MG63 (cell line): ENCODE results near the gene UQCR10. TPM values are rescaled to one million over a fixed set of nuclear protein-coding genes. Genes with fewer than 3 reads are reported as not detected.
"Not testable (repeated sequence)": the region's sequence is repeated elsewhere in the genome, so short reads cannot be mapped to it uniquely, and the experiment has no call there.

Experiments
- DNase-seq: peaks from one replicate; pipeline ENCODE4 v3.0.0-alpha.2; 2020
- H3K27me3 ChIP-seq: fragments of 250-450 bp; sonication (Bioruptor Pico); 2 replicates; pipeline ENCODE4 v1.5.1; 2020; ENCODE audit warnings: mild to moderate bottlenecking, moderate library complexity
- H3K36me3 ChIP-seq: fragments of 250-450 bp; sonication (Bioruptor Pico); 2 replicates; pipeline ENCODE4 v1.5.1; 2020; ENCODE audit warnings: mild to moderate bottlenecking, moderate library complexity
- H3K4me3 ChIP-seq: fragments of 250-450 bp; sonication (Bioruptor Pico); 2 replicates; pipeline ENCODE4 v1.5.1; 2020; ENCODE audit warnings: mild to moderate bottlenecking, moderate library complexity
- H3K9me3 ChIP-seq: fragments of 250-450 bp; sonication (Bioruptor Pico); 2 replicates; pipeline ENCODE4 v1.5.1; 2020; ENCODE audit warnings: mild to moderate bottlenecking, moderate library complexity
- total RNA-seq: library from RNA; depleted of rRNA; stranded (reverse); fragments of >200 nt; shearing (Covaris generic); gene quantifications from 2 replicates; pipeline ENCODE4 v1.2.3, GENCODE V29; 2014; ENCODE audit warnings: low replicate concordance

UQCR10 gene
- total RNA-seq, 1 experiment from 2014 or later: 71.1 TPM

DNA sequence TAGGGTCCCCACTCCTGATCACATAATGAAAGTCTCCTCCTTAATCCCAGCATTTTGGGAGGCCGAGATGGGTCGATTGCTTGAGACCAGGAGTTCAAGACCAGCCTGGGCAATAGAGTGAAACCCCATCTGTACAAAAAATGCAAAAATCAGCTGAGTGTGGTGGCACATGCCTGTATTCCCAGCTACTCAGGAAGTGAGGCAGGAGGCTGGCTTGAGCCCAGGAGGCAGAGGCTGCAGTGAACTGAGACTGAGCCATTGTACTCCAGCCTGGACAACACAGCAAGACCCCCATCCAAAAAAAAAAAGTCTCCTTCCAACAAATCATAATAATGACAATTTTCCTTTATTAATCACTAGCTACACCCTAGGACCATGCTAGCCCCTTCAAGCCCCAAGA, 15.5 kb upstream of the UQCR10 start:
- no peak overlapping the region for H3K4me3 ChIP-seq
- no peak for DNase-seq
- no peaks in the 10 kb centered on the region for H3K27me3 ChIP-seq
- H3K36me3 ChIP-seq: no peaks in the 10 kb centered on the region; the same call in 1 of the 2 replicates
- H3K9me3 ChIP-seq: no peaks in the 10 kb centered on the region

DNA sequence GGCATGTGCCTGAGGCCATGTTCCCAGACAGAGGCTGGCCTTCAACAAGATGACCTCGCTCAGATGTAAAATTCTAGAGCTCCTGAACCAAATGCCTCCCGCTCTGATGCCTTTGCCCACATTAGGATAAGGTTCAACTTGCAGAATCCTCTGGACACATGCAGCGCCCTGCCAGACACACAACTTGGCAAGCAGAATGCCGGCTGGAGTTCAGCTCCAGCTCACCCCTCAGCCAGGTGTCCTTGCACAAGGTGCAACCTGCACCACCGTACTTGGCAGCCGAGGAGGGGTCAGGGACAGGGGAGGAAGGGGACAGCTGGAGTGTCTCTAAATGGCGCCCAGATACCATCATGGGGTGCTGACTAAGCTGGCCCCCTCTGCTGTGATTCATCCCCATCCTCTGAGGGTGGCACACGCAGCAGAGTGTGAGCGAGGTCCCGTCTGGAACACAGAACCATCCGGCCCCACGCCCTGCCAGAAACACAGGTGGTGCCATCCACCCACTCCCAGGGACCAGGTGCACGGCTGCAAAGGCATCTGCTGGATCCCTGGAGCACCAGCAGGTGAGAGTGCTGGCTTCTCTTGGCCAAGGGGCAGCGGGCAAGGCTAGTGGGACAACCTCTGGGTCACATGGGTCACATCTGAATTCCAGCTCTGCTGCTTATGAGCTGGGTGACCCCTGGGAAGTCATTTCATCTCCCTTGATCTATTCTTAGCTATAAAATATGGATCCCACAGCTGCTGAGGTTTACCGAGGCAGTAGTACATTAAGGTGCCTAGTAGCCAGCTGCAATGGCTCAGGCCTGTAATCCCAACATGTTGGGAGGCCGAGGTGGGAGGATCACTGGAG, 13.1 kb upstream of the UQCR10 start:
- Histone ChIP-seq H3K4me3 (no peak overlapping the region), H3K36me3 (no peaks in the 10 kb centered on the region), H3K9me3 (no peaks in the 10 kb centered on the region), H3K27me3 (no peaks in the 10 kb centered on the region)
- no peak for DNase-seq

DNA sequence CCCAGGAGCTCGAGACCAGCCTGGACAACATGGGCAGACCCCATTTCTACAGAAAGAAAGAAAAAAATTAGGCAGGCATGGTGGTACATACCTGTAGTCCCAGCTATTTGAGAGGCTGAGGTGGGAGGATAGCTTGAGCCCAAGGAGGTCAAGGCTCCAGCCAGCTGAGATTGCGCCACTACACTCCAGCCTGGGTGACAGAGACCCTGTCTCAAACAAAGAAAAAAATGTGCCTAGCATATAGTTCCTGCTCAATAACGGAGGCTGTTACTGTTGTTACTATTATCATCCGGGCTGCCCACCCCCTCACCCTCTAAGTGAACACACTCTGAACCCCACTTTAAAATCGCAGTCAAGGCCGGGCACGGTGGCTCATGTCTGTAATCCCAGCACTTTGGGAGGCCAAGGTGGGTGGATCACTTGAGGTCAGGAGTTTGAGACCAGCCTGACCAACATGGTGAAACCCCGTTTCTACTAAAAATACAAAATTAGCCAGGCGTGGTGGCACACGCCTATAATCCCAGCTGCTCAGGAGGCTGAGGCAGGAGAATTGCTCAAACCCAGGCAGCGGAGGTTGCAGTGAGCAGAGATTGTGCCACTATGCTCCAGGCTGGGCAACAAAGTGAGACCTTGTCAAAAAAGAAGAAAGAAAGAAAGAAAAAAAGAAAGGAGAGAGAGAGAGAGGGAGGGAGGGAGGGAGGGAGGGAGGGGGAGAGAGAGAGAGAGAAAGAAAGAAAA, 12.3 kb upstream of the UQCR10 start:
- H3K27me3 ChIP-seq, H3K36me3 ChIP-seq, DNase-seq, H3K9me3 ChIP-seq, H3K4me3 ChIP-seq: not testable (repeated sequence)

DNA sequence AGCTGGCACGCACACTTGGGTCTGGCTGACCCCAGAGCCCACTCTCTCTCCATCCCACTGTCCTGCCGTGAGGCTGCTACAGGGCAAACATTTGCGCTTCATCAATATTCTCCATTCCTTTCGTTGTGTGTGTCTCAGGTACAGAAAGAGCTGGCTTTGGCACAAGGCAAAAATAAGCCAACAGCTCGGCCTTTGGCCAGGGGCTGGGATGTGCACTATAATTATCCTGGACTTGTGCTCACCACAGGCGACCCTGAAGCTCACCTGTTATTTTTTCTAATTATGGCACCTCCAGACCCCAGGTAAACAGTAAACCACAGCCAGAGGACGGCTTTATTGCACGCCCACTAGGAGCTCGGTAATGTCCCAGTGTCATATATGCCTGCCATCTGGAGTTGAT, 11.3 kb upstream of the UQCR10 start:
- H3K9me3 ChIP-seq: no peaks in the 10 kb centered on the region
- no peaks in the 10 kb centered on the region for H3K27me3 ChIP-seq
- no peak overlapping the region for H3K4me3 ChIP-seq
- no peaks in the 10 kb centered on the region for H3K36me3 ChIP-seq
- no peak for DNase-seq

DNA sequence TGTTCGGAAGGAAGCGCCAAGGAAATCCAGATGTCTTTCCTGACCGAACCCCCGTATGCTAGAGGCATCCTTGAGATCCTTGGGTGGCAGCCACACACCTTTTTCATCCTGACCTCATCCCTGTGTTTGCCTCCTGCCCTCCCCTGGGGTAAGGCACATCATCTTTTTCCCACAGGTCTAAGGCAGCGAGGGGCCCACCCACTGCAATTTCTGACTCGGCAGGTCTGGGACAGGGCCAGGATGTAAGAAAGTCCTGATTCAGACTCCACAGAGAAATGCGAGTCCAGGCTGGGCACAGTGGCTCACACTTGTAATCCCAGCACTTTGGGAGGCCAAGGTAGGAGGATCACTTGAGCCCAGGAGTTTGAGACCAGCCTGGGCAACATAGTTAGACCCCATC, 10.8 kb upstream of the UQCR10 start:
- Histone ChIP-seq H3K9me3 (no peaks in the 10 kb centered on the region), H3K4me3 (no peak overlapping the region), H3K36me3 (no peaks in the 10 kb centered on the region), H3K27me3 (no peaks in the 10 kb centered on the region)
- DNase-seq: peak; percentile 18

DNA sequence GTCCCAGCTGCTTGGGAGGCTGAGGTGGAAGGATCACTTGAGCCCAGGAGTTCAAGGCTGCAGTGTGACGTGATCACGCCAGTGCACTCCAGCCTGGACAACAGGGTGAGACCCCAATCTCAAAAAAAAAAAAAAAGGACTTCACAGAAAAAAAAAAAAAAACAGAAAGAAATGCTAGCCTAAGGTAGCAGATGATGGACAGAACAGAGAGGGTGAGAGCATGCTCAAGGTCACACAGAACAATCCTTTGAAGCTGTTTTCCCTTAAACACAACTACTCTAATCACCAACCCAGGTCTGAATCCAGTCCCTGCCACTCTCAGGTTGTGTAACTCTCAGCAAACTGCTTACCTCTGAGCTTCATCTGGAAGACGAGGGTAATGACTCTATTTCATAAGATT, 10.1 kb upstream of the UQCR10 start:
- Histone ChIP-seq H3K4me3 (no peak overlapping the region), H3K27me3 (no peaks in the 10 kb centered on the region), H3K9me3 (no peaks in the 10 kb centered on the region), H3K36me3 (no peaks in the 10 kb centered on the region)
- DNase-seq: no peak

DNA sequence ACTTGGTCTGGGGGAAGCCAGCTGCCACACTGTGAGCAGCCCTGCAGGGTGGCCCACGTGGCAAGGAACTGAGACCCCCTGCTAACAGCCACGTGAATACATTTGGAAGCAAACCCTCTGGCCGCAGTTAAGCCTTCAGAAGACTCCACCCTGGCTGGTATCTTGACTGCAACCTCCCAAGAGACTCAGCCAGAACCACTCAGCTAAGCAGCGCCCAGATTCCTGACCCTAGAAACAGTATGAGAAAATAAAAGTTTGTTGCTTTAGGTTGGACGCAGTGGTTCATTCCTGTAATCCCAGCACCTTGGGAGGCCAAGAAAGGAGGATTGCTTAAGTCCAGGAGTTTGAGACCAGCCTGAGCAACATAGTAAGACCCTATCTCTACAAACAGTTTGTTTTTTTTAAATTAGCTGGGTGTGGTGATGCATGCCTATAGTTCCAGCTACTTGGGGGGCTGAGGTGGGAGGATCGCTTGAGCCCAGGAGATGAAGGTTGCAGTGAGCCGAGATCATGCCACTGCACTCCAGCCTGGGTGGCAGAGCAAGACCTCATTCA, 9.0 kb upstream of the UQCR10 start:
- no peaks in the 10 kb centered on the region for H3K9me3 ChIP-seq
- H3K4me3 ChIP-seq: no peak overlapping the region
- no peak for DNase-seq
- H3K36me3 ChIP-seq: no peaks in the 10 kb centered on the region
- no peaks in the 10 kb centered on the region for H3K27me3 ChIP-seq

DNA sequence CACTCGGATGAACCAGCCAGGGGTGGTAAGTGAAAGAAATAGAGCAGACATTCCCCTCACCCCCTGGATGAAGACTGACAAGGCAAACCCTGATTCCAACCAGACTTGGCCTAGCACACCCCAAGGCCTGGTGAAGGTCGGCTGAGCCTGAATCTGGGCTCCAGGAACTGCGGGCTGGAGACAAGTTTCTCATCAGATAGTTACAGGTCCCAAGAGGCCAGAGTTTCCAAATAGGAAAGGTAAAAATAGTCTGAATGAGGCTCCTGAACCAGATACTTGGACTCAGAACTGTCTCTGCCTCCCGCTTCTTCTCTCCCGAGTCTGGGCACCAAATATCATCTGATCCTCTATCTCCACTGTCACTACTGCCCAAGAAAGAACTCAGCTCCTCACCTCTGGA, 8.2 kb upstream of the UQCR10 start:
- Histone ChIP-seq H3K36me3 (no peaks in the 10 kb centered on the region), H3K4me3 (no peak overlapping the region), H3K9me3 (no peaks in the 10 kb centered on the region), H3K27me3 (no peaks in the 10 kb centered on the region)
- no peak for DNase-seq

DNA sequence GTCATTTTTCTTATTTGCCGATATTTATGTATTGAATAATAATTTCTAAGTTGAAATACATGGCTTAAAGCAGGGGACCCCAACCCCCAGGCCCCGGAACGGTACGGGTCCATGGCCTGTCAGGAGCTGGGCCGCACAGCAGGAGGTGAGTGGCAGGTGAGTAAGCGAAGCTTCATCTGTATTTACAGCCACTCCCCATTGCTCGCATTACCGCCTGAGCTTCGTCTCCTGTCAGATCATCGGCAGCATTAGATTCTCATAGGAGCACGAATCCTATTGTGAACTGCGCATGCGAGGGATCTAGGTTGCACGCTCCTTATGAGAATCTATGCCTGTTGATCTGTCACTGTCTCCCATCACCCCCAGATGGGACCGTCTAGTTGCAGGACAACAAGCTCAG, 4.9 kb upstream of the UQCR10 start:
- H3K36me3 ChIP-seq: no peaks in the 10 kb centered on the region
- H3K27me3 ChIP-seq: no peaks in the 10 kb centered on the region
- no peaks in the 10 kb centered on the region for H3K9me3 ChIP-seq
- no peak overlapping the region for H3K4me3 ChIP-seq
- no peak for DNase-seq

DNA sequence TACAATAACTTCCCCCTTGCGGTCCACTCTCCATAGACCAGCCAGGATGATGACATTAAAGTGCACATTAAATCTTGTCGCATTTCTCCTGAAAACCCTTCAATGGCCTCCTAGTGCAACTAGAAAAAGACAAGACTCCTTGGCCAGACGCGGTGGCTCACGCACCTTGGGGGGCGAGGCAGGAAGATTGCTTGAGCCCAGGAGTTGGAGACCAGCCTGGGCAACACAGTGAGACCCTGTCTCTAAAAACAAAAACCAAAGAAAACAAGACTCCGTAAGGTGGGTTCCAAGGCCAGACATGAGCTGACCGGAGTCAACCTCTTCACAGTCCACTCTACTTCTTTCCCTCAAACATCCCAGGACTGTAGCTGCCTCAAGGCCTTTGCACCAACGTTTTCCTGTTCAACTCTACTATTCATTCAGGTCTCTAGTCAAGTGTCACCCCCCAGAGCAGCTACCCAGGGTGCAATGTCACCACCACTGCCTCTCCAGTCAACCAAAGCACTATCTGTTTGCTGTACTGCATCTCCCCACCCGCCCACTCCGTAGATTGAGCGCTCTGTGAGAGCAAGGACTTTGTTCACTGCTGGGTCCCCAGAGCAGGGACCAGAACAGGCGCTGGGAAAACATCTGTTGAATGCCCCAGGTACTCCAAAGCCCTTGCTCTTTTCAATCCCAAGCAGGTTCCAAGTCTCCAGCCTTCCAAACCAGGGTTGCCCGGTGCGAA, 1.1 kb upstream of the UQCR10 start:
- no peaks in the 10 kb centered on the region for H3K27me3 ChIP-seq
- H3K4me3 ChIP-seq: peak overlapping the region; percentile 99
- H3K9me3 ChIP-seq: no peaks in the 10 kb centered on the region
- DNase-seq: no peak
- peaks cover 33% of the 10 kb centered on the region for H3K36me3 ChIP-seq

DNA sequence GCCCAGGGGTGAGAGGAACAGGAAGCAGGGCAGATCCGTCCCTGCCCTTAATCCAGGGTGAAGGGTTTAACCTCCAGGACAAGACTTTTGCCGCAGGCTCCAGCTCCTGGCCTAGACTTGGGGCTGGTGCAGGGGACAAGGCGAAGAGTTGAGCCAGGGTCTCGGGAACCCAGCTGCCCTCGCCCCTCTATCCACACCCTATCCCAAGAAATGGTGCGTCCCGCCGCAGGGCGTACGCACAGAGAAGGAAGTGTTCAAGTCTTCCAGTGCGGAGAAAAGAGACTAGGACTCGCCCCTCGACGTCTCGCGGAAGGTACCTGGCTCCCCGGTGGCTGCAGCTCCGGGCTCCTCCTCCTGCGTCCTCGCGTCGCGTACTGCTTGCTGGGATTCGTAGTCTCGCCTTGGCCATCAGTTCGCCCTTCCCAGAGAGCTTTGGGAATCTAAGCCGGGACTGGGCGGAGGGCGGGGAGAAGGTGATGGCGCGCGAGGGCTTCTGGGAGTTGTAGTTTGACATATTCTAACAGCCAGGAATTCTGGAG, 468 bp upstream of the UQCR10 start, which contains the start of gene ZMAT5:
ZMAT5 (minus strand) TSS at position 376 of the 539 bp plus-strand sequence. CDS start 18,463 bp downstream, outside the sequence.
- DNase-seq: peak; percentile 94
- Histone ChIP-seq H3K36me3 (peaks cover 38% of the 10 kb centered on the region), H3K4me3 (peak within 1 kb of the TSS; percentile 99), H3K9me3 (no peaks in the 10 kb centered on the region), H3K27me3 (no peaks in the 10 kb centered on the region)

DNA sequence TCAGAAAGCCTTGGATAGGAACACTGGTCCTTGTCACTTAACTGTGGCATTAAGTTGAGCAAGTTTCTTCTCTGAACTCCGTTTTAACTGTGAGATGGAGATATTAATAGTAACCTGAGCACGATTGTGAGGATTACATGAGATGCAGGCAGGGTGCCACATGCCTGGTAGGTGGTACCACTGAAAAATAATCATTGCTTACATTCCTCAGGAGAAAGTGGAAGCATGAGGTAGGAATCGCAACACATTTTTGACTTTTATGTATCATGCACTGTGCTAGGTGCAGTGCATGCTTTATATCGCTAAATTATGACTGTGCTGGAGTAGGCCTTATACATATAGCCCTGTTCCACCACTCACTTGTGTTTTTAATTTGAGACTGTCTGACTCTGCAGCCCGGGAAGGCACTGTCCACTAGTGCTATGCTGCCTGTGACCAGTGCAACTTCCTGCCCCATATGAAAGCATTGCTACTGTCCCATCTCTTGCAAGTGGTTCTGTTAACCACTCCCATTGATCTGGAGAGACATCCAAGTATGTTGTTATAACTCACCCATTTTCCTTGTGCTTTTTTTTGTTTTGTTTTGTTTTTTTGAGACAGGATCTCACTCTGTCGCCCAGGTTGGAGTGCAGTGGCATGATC, 1.0 kb downstream of the UQCR10 start:
- DNase-seq: no peak
- H3K27me3 ChIP-seq: no peaks in the 10 kb centered on the region
- peaks cover 40% of the 10 kb centered on the region for H3K36me3 ChIP-seq
- no peaks in the 10 kb centered on the region for H3K9me3 ChIP-seq
- peak overlapping the region; percentile 99 for H3K4me3 ChIP-seq

DNA sequence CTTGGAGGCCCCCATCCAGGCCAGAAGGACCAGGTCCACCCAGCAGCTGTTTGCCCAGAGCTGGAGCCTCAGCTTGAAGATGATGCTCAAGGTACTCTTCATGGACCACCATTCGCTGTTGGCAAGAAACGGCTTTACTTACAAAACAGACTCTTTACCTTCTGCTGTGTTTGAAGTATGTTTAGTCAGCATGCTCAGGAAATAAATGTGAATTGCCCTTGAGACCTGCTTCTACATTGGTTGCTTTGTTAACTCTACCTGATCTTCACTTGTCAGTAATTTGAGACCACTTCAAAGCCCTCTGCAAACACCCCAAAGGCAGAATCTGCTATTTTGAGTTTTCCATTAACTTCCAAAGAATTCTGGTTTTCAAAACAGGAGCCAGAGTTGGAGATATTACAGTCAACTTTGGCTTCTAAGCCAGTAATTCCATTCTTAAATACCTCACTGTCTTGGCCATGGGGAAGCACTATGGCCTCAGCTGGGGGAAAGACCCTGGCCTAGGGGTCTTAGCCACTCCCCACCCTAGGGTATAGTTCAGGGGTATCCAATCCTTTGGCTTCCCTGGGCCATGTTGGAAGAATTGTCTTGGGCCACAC, 2.7 kb downstream of the UQCR10 start:
- DNase-seq: no peak
- Histone ChIP-seq H3K4me3 (no peak overlapping the region), H3K27me3 (no peaks in the 10 kb centered on the region), H3K36me3 (peaks cover 40% of the 10 kb centered on the region), H3K9me3 (no peaks in the 10 kb centered on the region)

DNA sequence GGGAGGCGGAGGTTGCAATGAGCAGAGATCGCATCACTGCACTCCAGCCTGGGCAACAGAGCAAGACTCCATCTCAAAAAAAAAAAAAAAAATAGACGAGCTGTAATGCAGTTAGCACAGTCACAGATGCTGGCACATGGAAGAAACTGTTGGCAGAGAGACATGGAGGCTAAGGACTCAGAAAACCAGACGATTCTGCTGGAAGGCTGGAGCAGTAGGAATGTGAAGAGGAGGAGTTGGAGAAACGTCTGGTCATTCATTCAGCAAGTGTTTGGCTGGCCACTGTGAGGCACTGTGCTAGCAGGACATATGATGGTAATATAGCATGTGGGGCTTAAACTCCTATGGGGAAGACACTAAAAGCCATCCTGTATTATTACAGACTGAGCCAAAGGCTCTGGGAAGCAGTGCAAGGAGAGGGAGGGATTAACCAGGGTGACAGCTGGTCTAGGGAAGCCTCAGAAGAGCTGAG, 5.0 kb downstream of the UQCR10 start:
- Histone ChIP-seq H3K4me3 (no peak overlapping the region), H3K9me3 (no peaks in the 10 kb centered on the region)
- DNase-seq: peak; percentile 82

DNA sequence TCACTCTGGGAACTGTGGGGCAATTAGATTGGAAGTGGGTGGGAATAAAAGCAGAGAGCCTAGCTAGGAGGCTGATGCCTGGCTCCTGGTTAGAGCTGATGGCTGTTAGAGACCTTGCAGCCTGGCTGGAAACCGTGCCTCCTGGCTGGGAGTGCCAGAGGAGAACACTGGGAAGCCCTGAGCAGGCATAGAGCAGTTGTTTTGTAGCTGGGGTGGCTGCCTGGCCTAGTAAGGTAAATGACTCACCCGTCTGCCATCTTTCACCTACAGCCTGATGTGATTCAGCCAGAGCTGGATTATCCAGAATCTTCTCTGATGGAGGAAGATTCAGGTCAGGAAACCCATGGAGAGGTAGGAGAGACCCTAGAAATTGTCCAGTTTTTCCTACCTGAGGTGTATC, 6.1 kb downstream of the UQCR10 start:
- Histone ChIP-seq H3K36me3 (peaks cover 35% of the 10 kb centered on the region), H3K4me3 (no peak overlapping the region), H3K9me3 (no peaks in the 10 kb centered on the region), H3K27me3 (no peaks in the 10 kb centered on the region)
- DNase-seq: peak; percentile 49

More for the DNA sequence above, 5.0 kb downstream of the UQCR10 start:
- Histone ChIP-seq H3K27me3 (no peaks in the 10 kb centered on the region), H3K36me3 (peaks cover 40% of the 10 kb centered on the region)

DNA sequence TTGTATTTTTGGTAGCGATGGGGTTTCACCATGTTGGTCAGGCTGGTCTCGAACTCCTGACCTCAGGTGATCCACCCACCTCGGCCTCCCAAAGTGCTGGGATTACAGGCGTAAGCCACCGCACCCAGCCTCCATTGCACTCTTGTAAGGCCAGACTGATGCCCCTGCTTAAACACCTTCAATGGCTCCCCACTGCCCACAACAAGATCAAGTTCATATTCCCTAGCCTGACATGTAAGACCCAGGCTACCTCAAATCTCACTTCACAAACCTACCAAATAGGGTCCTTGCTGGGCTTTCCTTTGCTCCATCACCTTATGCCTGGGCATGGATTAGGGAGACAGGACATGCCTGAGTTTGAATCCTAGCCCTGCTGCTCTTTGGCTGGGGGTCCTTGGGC, 13.1 kb downstream of the UQCR10 start:
- no peaks in the 10 kb centered on the region for H3K9me3 ChIP-seq
- no peak overlapping the region for H3K4me3 ChIP-seq
- no peaks in the 10 kb centered on the region for H3K36me3 ChIP-seq
- no peaks in the 10 kb centered on the region for H3K27me3 ChIP-seq
- no peak for DNase-seq
